ENCODE results near the gene DNAH8. TPM values are rescaled to one million over a fixed set of nuclear protein-coding genes. Genes with fewer than 3 reads are reported as not detected.

DNAH8 gene
- total and polyA plus RNA-seq, 2 experiments from 2014 or later = 0.03 to 0.15 TPM

GRCh38 chr6:38944655-38945279, 229.7 kb downstream of the DNAH8 start:
- H3K27ac ChIP-seq = no peak overlapping the region
- 87% methylated on average over 1 of the region's 1 CpG for WGBS (ENCODE audit: low lambda C conversion rate, missing lambda C conversion rate)
- H3K9me3 ChIP-seq (ENCODE audit: low read depth) = no peaks in the 10 kb centered on the region
- H3K36me3 ChIP-seq (replicated peaks; ENCODE audit: insufficient read depth, low read depth) = no peaks in the 10 kb centered on the region
- DNase-seq (ENCODE audit: low spot score) = no peak
- H3K27me3 ChIP-seq = peaks cover 7% of the 10 kb centered on the region
- no peaks in the 10 kb centered on the region for H4K20me1 ChIP-seq (ENCODE audit: insufficient read depth, poor library complexity, severe bottlenecking)
- H3K9me2 ChIP-seq (replicated peaks; ENCODE audit: insufficient read depth) = no peaks in the 10 kb centered on the region
- no peak overlapping the region for H3K4me2 ChIP-seq
- H3K4me1 ChIP-seq (ENCODE audit: insufficient read depth) = no peaks in the 10 kb centered on the region
- no peak overlapping the region for H2AFZ ChIP-seq
- H3K4me3 ChIP-seq = no peak overlapping the region
- H3K79me2 ChIP-seq = no peaks in the 10 kb centered on the region
- TF ChIP-seq EZH2 (IDR thresholded peaks at IDR 0.05; ENCODE audit: borderline replicate concordance) = no peak
- no peak for TF ChIP-seq CTCF (IDR thresholded peaks at IDR 0.05; ENCODE audit: poor library complexity)
- TF ChIP-seq EZH2phosphoT487 (IDR thresholded peaks at IDR 0.05; ENCODE audit: low read depth, severe bottlenecking, unreplicated experiment) = no peak

- H4K20me1 ChIP-seq (ENCODE audit: insufficient read depth, poor library complexity, severe bottlenecking) = no peaks in the 10 kb centered on the region
- TF ChIP-seq CTCF (IDR thresholded peaks at IDR 0.05; ENCODE audit: poor library complexity) = no peak
- TF ChIP-seq EZH2 (IDR thresholded peaks at IDR 0.05; ENCODE audit: borderline replicate concordance) = no peak
- TF ChIP-seq EZH2phosphoT487 (IDR thresholded peaks at IDR 0.05; ENCODE audit: low read depth, severe bottlenecking, unreplicated experiment) = no peak
- 100% methylated on average over 2 of the region's 2 CpGs for WGBS (ENCODE audit: low lambda C conversion rate, missing lambda C conversion rate)
- no peaks in the 10 kb centered on the region for H3K79me2 ChIP-seq
- H3K9me3 ChIP-seq (ENCODE audit: low read depth) = no peaks in the 10 kb centered on the region
- DNase-seq (ENCODE audit: low spot score) = no peak
- no peaks in the 10 kb centered on the region for H3K27me3 ChIP-seq
- no peak overlapping the region for H2AFZ ChIP-seq
- no peak overlapping the region for H3K4me2 ChIP-seq
- H3K36me3 ChIP-seq (replicated peaks; ENCODE audit: insufficient read depth, low read depth) = no peaks in the 10 kb centered on the region
- no peaks in the 10 kb centered on the region for H3K9me2 ChIP-seq (replicated peaks; ENCODE audit: insufficient read depth)
- H3K27ac ChIP-seq = no peak overlapping the region
- H3K4me1 ChIP-seq (ENCODE audit: insufficient read depth) = no peaks in the 10 kb centered on the region
- no peak overlapping the region for H3K4me3 ChIP-seq
Measured at GRCh38 chr6:38955861-38956260, 240.8 kb downstream of the DNAH8 start.

GRCh38 chr6:38957426-38957825, 242.3 kb downstream of the DNAH8 start:
- H3K4me2 ChIP-seq = no peak overlapping the region
- no peaks in the 10 kb centered on the region for H3K36me3 ChIP-seq (replicated peaks; ENCODE audit: insufficient read depth, low read depth)
- no peaks in the 10 kb centered on the region for H3K4me1 ChIP-seq (ENCODE audit: insufficient read depth)

More at GRCh38 chr6:38957426-38957825, 242.3 kb downstream of the DNAH8 start:
- no peak overlapping the region for H3K4me3 ChIP-seq
- no peak overlapping the region for H3K27ac ChIP-seq
- H3K9me3 ChIP-seq (ENCODE audit: low read depth) = no peaks in the 10 kb centered on the region
- H3K79me2 ChIP-seq = no peaks in the 10 kb centered on the region
- no peak overlapping the region for H2AFZ ChIP-seq
- no peak for TF ChIP-seq EZH2phosphoT487 (IDR thresholded peaks at IDR 0.05; ENCODE audit: low read depth, severe bottlenecking, unreplicated experiment)
- TF ChIP-seq EZH2 (IDR thresholded peaks at IDR 0.05; ENCODE audit: borderline replicate concordance) = no peak
- no peak for TF ChIP-seq CTCF (IDR thresholded peaks at IDR 0.05; ENCODE audit: poor library complexity)
- no peaks in the 10 kb centered on the region for H3K27me3 ChIP-seq
- no peaks in the 10 kb centered on the region for H3K9me2 ChIP-seq (replicated peaks; ENCODE audit: insufficient read depth)
- no peak for DNase-seq (ENCODE audit: low spot score)
- no peaks in the 10 kb centered on the region for H4K20me1 ChIP-seq (ENCODE audit: insufficient read depth, poor library complexity, severe bottlenecking)
